CD14-positive monocyte (primary cell): ENCODE results near the gene CALML4. TPM values are rescaled to one million over a fixed set of nuclear protein-coding genes. Genes with fewer than 3 reads are reported as not detected.

Experiments used
- DNase-seq, 3 donors: peaks; one replicate each; pipeline ENCODE4 v3.0.0-alpha.2; 2011 to 2022
- H2AFZ ChIP-seq: 2 replicates; pipeline ENCODE4 v1.6.0; 2012; ENCODE audit warnings: mild to moderate bottlenecking, low read depth, low read length, inconsistent platforms; ENCODE audit not compliant: insufficient read depth, poor library complexity, severe bottlenecking
- H3K27ac ChIP-seq, 2 donors: 1 replicate in 1 of 2; 2 replicates in 1 of 2; pipeline ENCODE4 v1.5.1; 2012 to 2013; ENCODE audit warnings: low read length in 2 of 2, control low read depth in 1 of 2, inconsistent platforms in 1 of 2, low read depth in 1 of 2, mild to moderate bottlenecking in 1 of 2
- H3K27me3 ChIP-seq, 2 donors: one replicate each; pipeline versions ENCODE4 v1.6.0 to v1.6.1; 2011 to 2013; ENCODE audit warnings: low read length in 2 of 2; ENCODE audit not compliant: control insufficient read depth in 2 of 2, insufficient read depth in 2 of 2
- H3K36me3 ChIP-seq, 2 donors: replicated peaks in 1 of 2; 1 replicate in 1 of 2; 2 replicates in 1 of 2; pipeline versions ENCODE4 v1.5.1 to v1.6.1; 2012 to 2013; ENCODE audit warnings: low read length in 2 of 2, control low read depth in 1 of 2, inconsistent platforms in 1 of 2, mild to moderate bottlenecking in 1 of 2; ENCODE audit not compliant: insufficient read depth in 2 of 2, control insufficient read depth in 1 of 2
- H3K4me1 ChIP-seq, 2 donors: 1 replicate in 1 of 2; 2 replicates in 1 of 2; pipeline versions ENCODE4 v1.5.1 to v1.6.1; 2012 to 2013; ENCODE audit warnings: low read length in 2 of 2, control low read depth in 1 of 2, inconsistent platforms in 1 of 2, mild to moderate bottlenecking in 1 of 2, moderate library complexity in 1 of 2; ENCODE audit not compliant: insufficient read depth in 2 of 2, control insufficient read depth in 1 of 2
- H3K4me2 ChIP-seq: replicated peaks from 2 replicates; pipeline ENCODE3; 2012; ENCODE audit warnings: low read length, moderate library complexity, mild to moderate bottlenecking; ENCODE audit not compliant: poor library complexity, severe bottlenecking; ENCODE audit errors: extremely low read depth
- H3K4me3 ChIP-seq, 3 experiments: fragments of 200-600 bp in 1 of 3; sonication (generic) in 1 of 3; replicated peaks in 1 of 3; 1 replicate in 2 of 3; 2 replicates in 1 of 3; pipeline ENCODE4 v1.5.1; 2011 to 2013; ENCODE audit warnings: low read length in 3 of 3, mild to moderate bottlenecking in 3 of 3, control low read depth in 2 of 3, low read depth in 2 of 3, inconsistent platforms in 1 of 3, moderate library complexity in 1 of 3
- H3K79me2 ChIP-seq: 2 replicates; pipeline ENCODE4 v1.6.0; 2012; ENCODE audit warnings: mild to moderate bottlenecking, control low read depth, inconsistent platforms, low read length, moderate library complexity; ENCODE audit not compliant: insufficient read depth
- H3K9ac ChIP-seq: 2 replicates; pipeline ENCODE4 v1.6.0; 2017; ENCODE audit warnings: low read length, mild to moderate bottlenecking; ENCODE audit not compliant: insufficient read depth, poor library complexity, severe bottlenecking
- H3K9me3 ChIP-seq, 2 donors: replicated peaks in 1 of 2; 1 replicate in 1 of 2; 2 replicates in 1 of 2; pipeline versions ENCODE4 v1.5.1 to v1.6.1; 2012 to 2013; ENCODE audit warnings: low read length in 2 of 2, control low read depth in 1 of 2; ENCODE audit not compliant: control insufficient read depth in 1 of 2, insufficient read depth in 1 of 2
- H4K20me1 ChIP-seq: 2 replicates; pipeline ENCODE4 v1.6.0; 2012; ENCODE audit warnings: mild to moderate bottlenecking, low read length, control low read depth, moderate library complexity; ENCODE audit not compliant: insufficient read depth
- H3K27ac Mint-ChIP-seq, 7 donors: one replicate each; pipeline ENCODE4 v1.8.0; 2020; ENCODE audit warnings: mild to moderate bottlenecking in 7 of 7, mixed read lengths in 7 of 7, moderate library complexity in 6 of 7, inconsistent platforms in 2 of 7
- H3K27me3 Mint-ChIP-seq, 3 donors: one replicate each; pipeline ENCODE4 v1.8.0; 2021 to 2022; ENCODE audit warnings: low read depth in 3 of 3, mild to moderate bottlenecking in 3 of 3, mixed read lengths in 3 of 3, moderate library complexity in 3 of 3, inconsistent platforms in 1 of 3
- H3K36me3 Mint-ChIP-seq, 2 donors: one replicate each; pipeline ENCODE4 v1.8.0; 2020; ENCODE audit warnings: mixed read lengths in 2 of 2, inconsistent platforms in 1 of 2, mild to moderate bottlenecking in 1 of 2
- H3K4me1 Mint-ChIP-seq: one replicate; pipeline ENCODE4 v1.8.0; 2020; ENCODE audit warnings: mild to moderate bottlenecking, mixed read lengths
- H3K4me3 Mint-ChIP-seq, 2 donors: one replicate each; pipeline ENCODE4 v1.8.0; 2020; ENCODE audit warnings: mild to moderate bottlenecking in 2 of 2, mixed read lengths in 2 of 2, moderate library complexity in 1 of 2
- H3K9me3 Mint-ChIP-seq, 7 donors: one replicate each; pipeline ENCODE4 v1.8.0; 2020 to 2022; ENCODE audit warnings: mixed read lengths in 7 of 7, mild to moderate bottlenecking in 6 of 7, moderate library complexity in 6 of 7, inconsistent platforms in 2 of 7
- WGBS: methylation state at CpG from one replicate; pipeline ENCODE4 v1.1.5; 2013; ENCODE audit warnings: missing lambda C conversion rate; ENCODE audit not compliant: insufficient coverage; 5-methylcytosine and 5-hydroxymethylcytosine counted together
- intact Hi-C, 2 donors: fragments of 100-400 bp; cut with micrococcal nuclease; formaldehyde crosslinking; loops; one replicate each; pipeline versions ENCODE4 v1.15.0 to v1.15.1; 2023
- polyA plus RNA-seq, 3 donors: library from polyadenylated mRNA; depleted of rRNA in 1 of 3; unstranded in 2 of 3; stranded (reverse) in 1 of 3; fragments of 300-500 nt in 2 of 3; fragments of >200 nt in 1 of 3; fragmentation: Illumina TruSeq in 2 of 3; gene quantifications; 1 replicate in 2 of 3; 2 replicates in 1 of 3; pipeline ENCODE4 v1.2.3, GENCODE V29; 2012 to 2021
- TF ChIP-seq, protein P1 (sequence below): fragments of 200-600 bp; IDR thresholded peaks from one replicate; pipeline ENCODE4 v1.8.0; 2022; ENCODE audit warnings: antibody characterized with exemption, mild to moderate bottlenecking

Gene CALML4
- polyA plus RNA-seq, 3 donors, result 24.3 to 44.5 (median 38.8) TPM

- Mint-ChIP-seq H3K36me3 (peaks cover 3 to 29% of the 10 kb centered on the region in 2 donors), H3K4me3 (peak overlapping the region in 1 of 2 donors; percentile 81), H3K4me1 (peaks cover 86% of the 10 kb centered on the region), H3K27ac (peak overlapping the region; percentile 85 to 93 (median 92)), H3K9me3 (no peaks in the 10 kb centered on the region), H3K27me3 (peaks cover 0 to 2% (median 0%) of the 10 kb centered on the region in 3 donors)
- Histone ChIP-seq H3K27ac (peak overlapping the region; percentile 84 to 86), H3K9ac (peak overlapping the region; percentile 70), H3K9me3 (no peaks in the 10 kb centered on the region), H3K36me3 (peaks cover 0 to 5% of the 10 kb centered on the region in 2 donors), H3K79me2 (peaks cover 61% of the 10 kb centered on the region), H4K20me1 (peaks cover 17% of the 10 kb centered on the region), H3K4me1 (peaks cover 68 to 80% of the 10 kb centered on the region in 2 donors), H2AFZ (peak overlapping the region; percentile 78), H3K4me2 (peak overlapping the region; percentile 89), H3K27me3 (no peaks in the 10 kb centered on the region), H3K4me3 (peak overlapping the region in 1 of 3 experiments; percentile 81)
- no peak for DNase-seq
- TF ChIP-seq, protein P1, sequence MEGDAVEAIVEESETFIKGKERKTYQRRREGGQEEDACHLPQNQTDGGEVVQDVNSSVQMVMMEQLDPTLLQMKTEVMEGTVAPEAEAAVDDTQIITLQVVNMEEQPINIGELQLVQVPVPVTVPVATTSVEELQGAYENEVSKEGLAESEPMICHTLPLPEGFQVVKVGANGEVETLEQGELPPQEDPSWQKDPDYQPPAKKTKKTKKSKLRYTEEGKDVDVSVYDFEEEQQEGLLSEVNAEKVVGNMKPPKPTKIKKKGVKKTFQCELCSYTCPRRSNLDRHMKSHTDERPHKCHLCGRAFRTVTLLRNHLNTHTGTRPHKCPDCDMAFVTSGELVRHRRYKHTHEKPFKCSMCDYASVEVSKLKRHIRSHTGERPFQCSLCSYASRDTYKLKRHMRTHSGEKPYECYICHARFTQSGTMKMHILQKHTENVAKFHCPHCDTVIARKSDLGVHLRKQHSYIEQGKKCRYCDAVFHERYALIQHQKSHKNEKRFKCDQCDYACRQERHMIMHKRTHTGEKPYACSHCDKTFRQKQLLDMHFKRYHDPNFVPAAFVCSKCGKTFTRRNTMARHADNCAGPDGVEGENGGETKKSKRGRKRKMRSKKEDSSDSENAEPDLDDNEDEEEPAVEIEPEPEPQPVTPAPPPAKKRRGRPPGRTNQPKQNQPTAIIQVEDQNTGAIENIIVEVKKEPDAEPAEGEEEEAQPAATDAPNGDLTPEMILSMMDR, result no peak
- 96% methylated on average over 8 of the region's 12 CpGs for WGBS
- intact Hi-C loops, result no loop called here
These were observed 1.6 kb upstream of the CALML4 start for GRCh38 chr15:68206711-68207151.

DNA sequence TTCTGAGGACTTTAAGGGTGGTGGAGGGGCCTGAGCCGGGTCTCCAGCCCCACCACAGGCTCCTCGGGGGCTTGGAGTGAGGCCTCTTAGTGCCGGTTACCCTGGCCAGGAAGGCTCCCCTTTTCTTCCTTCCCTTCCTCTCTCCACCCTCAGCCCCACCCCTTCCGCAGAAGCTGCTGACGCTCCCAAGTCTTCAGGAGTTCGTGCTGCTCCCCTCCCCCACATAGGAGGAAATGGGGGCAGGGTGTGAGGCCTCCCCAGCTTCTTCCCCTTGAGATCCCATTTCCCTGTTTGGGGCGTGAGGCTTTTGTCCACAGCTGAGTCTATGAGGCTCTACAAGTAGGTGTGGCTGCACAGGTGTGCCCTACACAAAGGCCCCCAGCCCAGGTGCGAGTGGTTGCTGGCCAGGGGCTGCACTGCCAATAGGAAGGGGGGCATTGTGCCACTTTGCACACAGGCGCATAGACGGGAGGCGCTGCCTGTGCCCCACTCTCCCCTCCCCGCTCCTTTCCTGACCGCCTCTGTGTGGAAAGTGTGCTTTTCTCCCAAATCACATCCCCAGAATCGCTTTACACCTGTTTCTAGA is 915 bp upstream of the CALML4 start:
- 29% methylated on average over 5 of the region's 14 CpGs for WGBS
- Mint-ChIP-seq H3K27ac (peak overlapping the region; percentile 85 to 93 (median 92)), H3K4me3 (peak overlapping the region; percentile 81 to 93), H3K4me1 (peaks cover 90% of the 10 kb centered on the region), H3K27me3 (peaks cover 0 to 2% (median 0%) of the 10 kb centered on the region in 3 donors), H3K9me3 (no peaks in the 10 kb centered on the region), H3K36me3 (peaks cover 3 to 30% of the 10 kb centered on the region in 2 donors)
- Histone ChIP-seq H3K4me1 (peaks cover 68 to 79% of the 10 kb centered on the region in 2 donors), H3K4me2 (peak overlapping the region; percentile 89), H3K36me3 (no peaks in the 10 kb centered on the region), H4K20me1 (peaks cover 24% of the 10 kb centered on the region), H3K27me3 (no peaks in the 10 kb centered on the region), H2AFZ (peak overlapping the region; percentile 78), H3K9me3 (no peaks in the 10 kb centered on the region), H3K79me2 (peaks cover 63% of the 10 kb centered on the region), H3K4me3 (peak overlapping the region; percentile 41 to 81 (median 63)), H3K27ac (peak overlapping the region; percentile 84 to 86), H3K9ac (peak overlapping the region; percentile 70)
- intact Hi-C loops, result no loop called here
- DNase-seq, result peak; percentile 79
- TF ChIP-seq, protein P1, result no peak
